Measurements from ENCODE around the gene PITPNC1.
"Not testable (repeated sequence)": the region's sequence is repeated elsewhere in the genome, so short reads cannot be mapped to it uniquely, and the experiment has no call there.

Gene PITPNC1

GRCh38 chr17:67515490-67516083 is 138.5 kb downstream of the PITPNC1 start:
- peak overlapping the region; percentile 11 for H3K27ac ChIP-seq (ENCODE audit: low read length)
- no peaks in the 10 kb centered on the region for H3K36me3 ChIP-seq (ENCODE audit: control insufficient read depth in 2 of 2, insufficient read depth in 2 of 2, low read length in 2 of 2)
- H3K4me1 ChIP-seq (ENCODE audit: control insufficient read depth, insufficient read depth, low read length) = peaks cover 12% of the 10 kb centered on the region
- H3K9ac ChIP-seq (ENCODE audit: low read length in 2 of 2) = no peak overlapping the region
- H3K27me3 ChIP-seq (ENCODE audit: control insufficient read depth in 1 of 2, insufficient read depth in 2 of 2, low read length in 2 of 2) = no peaks in the 10 kb centered on the region
- no peak overlapping the region for H3K4me3 ChIP-seq (ENCODE audit: low read length in 2 of 2)
- H3K9me3 ChIP-seq (ENCODE audit: control insufficient read depth in 2 of 2, low read length in 2 of 2) = no peaks in the 10 kb centered on the region

- H3K4me1 ChIP-seq (ENCODE audit: control insufficient read depth, insufficient read depth, low read length) = peaks cover 14% of the 10 kb centered on the region
- H3K4me3 ChIP-seq (ENCODE audit: low read length in 2 of 2); H3K27me3 ChIP-seq (ENCODE audit: control insufficient read depth in 1 of 2, insufficient read depth in 2 of 2, low read length in 2 of 2); H3K27ac ChIP-seq (ENCODE audit: low read length); H3K36me3 ChIP-seq (ENCODE audit: control insufficient read depth in 2 of 2, insufficient read depth in 2 of 2, low read length in 2 of 2); H3K9me3 ChIP-seq (ENCODE audit: control insufficient read depth in 2 of 2, low read length in 2 of 2); H3K9ac ChIP-seq (ENCODE audit: low read length in 2 of 2): not testable (repeated sequence)
These were observed 139.5 kb downstream of the PITPNC1 start for GRCh38 chr17:67516571-67516970.

GRCh38 chr17:67517325-67517724 is 140.2 kb downstream of the PITPNC1 start:
- no peak overlapping the region for H3K9ac ChIP-seq (ENCODE audit: low read length in 2 of 2)
- no peak overlapping the region for H3K27ac ChIP-seq (ENCODE audit: low read length)
- H3K36me3 ChIP-seq (ENCODE audit: control insufficient read depth in 2 of 2, insufficient read depth in 2 of 2, low read length in 2 of 2) = no peaks in the 10 kb centered on the region
- H3K4me1 ChIP-seq (ENCODE audit: control insufficient read depth, insufficient read depth, low read length) = peaks cover 17% of the 10 kb centered on the region
- no peaks in the 10 kb centered on the region for H3K27me3 ChIP-seq (ENCODE audit: control insufficient read depth in 1 of 2, insufficient read depth in 2 of 2, low read length in 2 of 2)
- H3K9me3 ChIP-seq (ENCODE audit: control insufficient read depth in 2 of 2, low read length in 2 of 2) = no peaks in the 10 kb centered on the region
- H3K4me3 ChIP-seq (ENCODE audit: low read length in 2 of 2) = no peak overlapping the region

GRCh38 chr17:67518876-67519275 is 141.8 kb downstream of the PITPNC1 start:
- no peak overlapping the region for H3K4me3 ChIP-seq (ENCODE audit: low read length in 2 of 2)
- H3K4me1 ChIP-seq (ENCODE audit: control insufficient read depth, insufficient read depth, low read length) = peaks cover 17% of the 10 kb centered on the region
- no peak overlapping the region for H3K27ac ChIP-seq (ENCODE audit: low read length)
- no peak overlapping the region for H3K9ac ChIP-seq (ENCODE audit: low read length in 2 of 2)
- H3K36me3 ChIP-seq (ENCODE audit: control insufficient read depth in 2 of 2, insufficient read depth in 2 of 2, low read length in 2 of 2) = no peaks in the 10 kb centered on the region
- no peaks in the 10 kb centered on the region for H3K27me3 ChIP-seq (ENCODE audit: control insufficient read depth in 1 of 2, insufficient read depth in 2 of 2, low read length in 2 of 2)
- no peaks in the 10 kb centered on the region for H3K9me3 ChIP-seq (ENCODE audit: control insufficient read depth in 2 of 2, low read length in 2 of 2)

GRCh38 chr17:67519801-67520251 is 142.7 kb downstream of the PITPNC1 start:
- H3K27ac ChIP-seq (ENCODE audit: low read length) = no peak overlapping the region
- no peaks in the 10 kb centered on the region for H3K27me3 ChIP-seq (ENCODE audit: control insufficient read depth in 1 of 2, insufficient read depth in 2 of 2, low read length in 2 of 2)
- no peaks in the 10 kb centered on the region for H3K36me3 ChIP-seq (ENCODE audit: control insufficient read depth in 2 of 2, insufficient read depth in 2 of 2, low read length in 2 of 2)
- peaks cover 16% of the 10 kb centered on the region for H3K4me1 ChIP-seq (ENCODE audit: control insufficient read depth, insufficient read depth, low read length)
- no peak overlapping the region for H3K9ac ChIP-seq (ENCODE audit: low read length in 2 of 2)
- H3K4me3 ChIP-seq (ENCODE audit: low read length in 2 of 2) = no peak overlapping the region
- no peaks in the 10 kb centered on the region for H3K9me3 ChIP-seq (ENCODE audit: control insufficient read depth in 2 of 2, low read length in 2 of 2)

GRCh38 chr17:67520252-67520906 is 143.3 kb downstream of the PITPNC1 start:
- Histone ChIP-seq H3K36me3 (ENCODE audit: control insufficient read depth in 2 of 2, insufficient read depth in 2 of 2, low read length in 2 of 2) (no peaks in the 10 kb centered on the region), H3K4me3 (ENCODE audit: low read length in 2 of 2) (peak overlapping the region in 1 of 2 donors; percentile 47), H3K9ac (ENCODE audit: low read length in 2 of 2) (no peak overlapping the region), H3K9me3 (ENCODE audit: control insufficient read depth in 2 of 2, low read length in 2 of 2) (no peaks in the 10 kb centered on the region), H3K27ac (ENCODE audit: low read length) (no peak overlapping the region), H3K27me3 (ENCODE audit: control insufficient read depth in 1 of 2, insufficient read depth in 2 of 2, low read length in 2 of 2) (no peaks in the 10 kb centered on the region), H3K4me1 (ENCODE audit: control insufficient read depth, insufficient read depth, low read length) (peaks cover 10% of the 10 kb centered on the region)

GRCh38 chr17:67520916-67521774 is 144.1 kb downstream of the PITPNC1 start:
- Histone ChIP-seq H3K27ac (ENCODE audit: low read length) (no peak overlapping the region), H3K4me3 (ENCODE audit: low read length in 2 of 2) (peak overlapping the region in 1 of 2 donors; percentile 47), H3K9ac (ENCODE audit: low read length in 2 of 2) (no peak overlapping the region), H3K36me3 (ENCODE audit: control insufficient read depth in 2 of 2, insufficient read depth in 2 of 2, low read length in 2 of 2) (no peaks in the 10 kb centered on the region), H3K9me3 (ENCODE audit: control insufficient read depth in 2 of 2, low read length in 2 of 2) (no peaks in the 10 kb centered on the region), H3K4me1 (ENCODE audit: control insufficient read depth, insufficient read depth, low read length) (peaks cover 8% of the 10 kb centered on the region), H3K27me3 (ENCODE audit: control insufficient read depth in 1 of 2, insufficient read depth in 2 of 2, low read length in 2 of 2) (no peaks in the 10 kb centered on the region)

GRCh38 chr17:67521775-67522069 is 144.6 kb downstream of the PITPNC1 start:
- Histone ChIP-seq H3K9me3 (ENCODE audit: control insufficient read depth in 2 of 2, low read length in 2 of 2) (no peaks in the 10 kb centered on the region), H3K9ac (ENCODE audit: low read length in 2 of 2) (no peak overlapping the region), H3K36me3 (ENCODE audit: control insufficient read depth in 2 of 2, insufficient read depth in 2 of 2, low read length in 2 of 2) (no peaks in the 10 kb centered on the region), H3K4me3 (ENCODE audit: low read length in 2 of 2) (no peak overlapping the region), H3K4me1 (ENCODE audit: control insufficient read depth, insufficient read depth, low read length) (peaks cover 8% of the 10 kb centered on the region), H3K27me3 (ENCODE audit: control insufficient read depth in 1 of 2, insufficient read depth in 2 of 2, low read length in 2 of 2) (no peaks in the 10 kb centered on the region), H3K27ac (ENCODE audit: low read length) (no peak overlapping the region)

- Histone ChIP-seq H3K27me3 (ENCODE audit: control insufficient read depth in 1 of 2, insufficient read depth in 2 of 2, low read length in 2 of 2) (no peaks in the 10 kb centered on the region), H3K27ac (ENCODE audit: low read length) (no peak overlapping the region), H3K36me3 (ENCODE audit: control insufficient read depth in 2 of 2, insufficient read depth in 2 of 2, low read length in 2 of 2) (no peaks in the 10 kb centered on the region), H3K4me3 (ENCODE audit: low read length in 2 of 2) (no peak overlapping the region), H3K9me3 (ENCODE audit: control insufficient read depth in 2 of 2, low read length in 2 of 2) (no peaks in the 10 kb centered on the region), H3K4me1 (ENCODE audit: control insufficient read depth, insufficient read depth, low read length) (peaks cover 8% of the 10 kb centered on the region), H3K9ac (ENCODE audit: low read length in 2 of 2) (no peak overlapping the region)
These were observed 146.0 kb downstream of the PITPNC1 start for GRCh38 chr17:67523101-67523500.

- Histone ChIP-seq H3K9me3 (ENCODE audit: control insufficient read depth in 2 of 2, low read length in 2 of 2) (no peaks in the 10 kb centered on the region), H3K9ac (ENCODE audit: low read length in 2 of 2) (no peak overlapping the region), H3K4me3 (ENCODE audit: low read length in 2 of 2) (no peak overlapping the region), H3K27me3 (ENCODE audit: control insufficient read depth in 1 of 2, insufficient read depth in 2 of 2, low read length in 2 of 2) (no peaks in the 10 kb centered on the region), H3K27ac (ENCODE audit: low read length) (no peak overlapping the region), H3K36me3 (ENCODE audit: control insufficient read depth in 2 of 2, insufficient read depth in 2 of 2, low read length in 2 of 2) (no peaks in the 10 kb centered on the region), H3K4me1 (ENCODE audit: control insufficient read depth, insufficient read depth, low read length) (peaks cover 12% of the 10 kb centered on the region)
These were observed 148.4 kb downstream of the PITPNC1 start for GRCh38 chr17:67525239-67526135.

Measured in stomach smooth muscle (tissue), 2 donors.